ENCODE results near the gene OR52N4. TPM values are rescaled to one million over a fixed set of nuclear protein-coding genes. Genes with fewer than 3 reads are reported as not detected.

The OR52N4 gene
- total RNA-seq, 2 experiments from 2014 or later: 0.74 to 0.99 TPM

GRCh38 chr11:5738431-5738830, 15.6 kb upstream of the OR52N4 start:
- intact Hi-C loops (cut with micrococcal nuclease): no loop called here
- Mint-ChIP-seq H3K9me3 (peaks cover 13% of the 10 kb centered on the region), H3K27ac (no peak overlapping the region), H3K27me3 (ENCODE audit: low read depth) (no peaks in the 10 kb centered on the region), H3K4me3 (no peak overlapping the region), H3K4me1 (ENCODE audit: low read depth) (no peaks in the 10 kb centered on the region), H3K36me3 (ENCODE audit: low read depth) (peaks cover 20% of the 10 kb centered on the region)
- no peak for DNase-seq
- CTCF ChIA-PET: no interaction called here

- CTCF ChIA-PET: no interaction called here
- H3K27me3 Mint-ChIP-seq (ENCODE audit: low read depth): no peaks in the 10 kb centered on the region
Observed at GRCh38 chr11:5746614-5747013, 7.4 kb upstream of the OR52N4 start.

GRCh38 chr11:5749836-5750235, 4.2 kb upstream of the OR52N4 start:
- Mint-ChIP-seq H3K4me1 (ENCODE audit: low read depth) (no peaks in the 10 kb centered on the region), H3K9me3 (peaks cover 7% of the 10 kb centered on the region), H3K27ac (no peak overlapping the region), H3K4me3 (no peak overlapping the region), H3K27me3 (ENCODE audit: low read depth) (no peaks in the 10 kb centered on the region), H3K36me3 (ENCODE audit: low read depth) (no peaks in the 10 kb centered on the region)
- intact Hi-C loops (cut with micrococcal nuclease): no loop called here
- no peak for DNase-seq
- CTCF ChIA-PET: no interaction called here

More at GRCh38 chr11:5746614-5747013, 7.4 kb upstream of the OR52N4 start:
- Mint-ChIP-seq H3K4me1 (ENCODE audit: low read depth) (no peaks in the 10 kb centered on the region), H3K36me3 (ENCODE audit: low read depth) (peaks cover 5% of the 10 kb centered on the region), H3K9me3 (peaks cover 22% of the 10 kb centered on the region), H3K27ac (no peak overlapping the region), H3K4me3 (no peak overlapping the region)
- DNase-seq: no peak
- intact Hi-C loops (cut with micrococcal nuclease): no loop called here

GRCh38 chr11:5767056-5767455, 13.0 kb downstream of the OR52N4 start:
- CTCF ChIA-PET: no interaction called here
- Mint-ChIP-seq H3K27ac (no peak overlapping the region), H3K36me3 (ENCODE audit: low read depth) (no peaks in the 10 kb centered on the region)

GRCh38 chr11:5783255-5783654, 29.2 kb downstream of the OR52N4 start, which contains the start of gene OR52N5:
TSS of gene OR52N5 (minus strand) at chr11:5783355. CDS start at chr11:5778634, 4,721 bp downstream.
- H3K4me3 Mint-ChIP-seq: no peak within 1 kb of the TSS
- CTCF ChIA-PET: no interaction called here
- H3K4me1 Mint-ChIP-seq (ENCODE audit: low read depth): peaks cover 6% of the 10 kb centered on the region
- peaks cover 2% of the 10 kb centered on the region for H3K27me3 Mint-ChIP-seq (ENCODE audit: low read depth)
- intact Hi-C loops (cut with micrococcal nuclease): no loop called here
- no peak within 1 kb of the TSS for H3K27ac Mint-ChIP-seq
- H3K36me3 Mint-ChIP-seq (ENCODE audit: low read depth): no peaks in the 10 kb centered on the region
- no peaks in the 10 kb centered on the region for H3K9me3 Mint-ChIP-seq
- no peak for DNase-seq

More at GRCh38 chr11:5767056-5767455, 13.0 kb downstream of the OR52N4 start:
- Mint-ChIP-seq H3K4me3 (no peak overlapping the region), H3K9me3 (no peaks in the 10 kb centered on the region), H3K4me1 (ENCODE audit: low read depth) (no peaks in the 10 kb centered on the region), H3K27me3 (ENCODE audit: low read depth) (peaks cover 2% of the 10 kb centered on the region)
- intact Hi-C loops (cut with micrococcal nuclease): no loop called here
- no peak for DNase-seq

- Mint-ChIP-seq H3K9me3 (no peaks in the 10 kb centered on the region), H3K4me1 (ENCODE audit: low read depth) (no peaks in the 10 kb centered on the region), H3K36me3 (ENCODE audit: low read depth) (no peaks in the 10 kb centered on the region), H3K4me3 (no peak within 1 kb of the TSS), H3K27ac (no peak within 1 kb of the TSS), H3K27me3 (ENCODE audit: low read depth) (peaks cover 4% of the 10 kb centered on the region)
- no peak for DNase-seq
- CTCF ChIA-PET: no interaction called here
- intact Hi-C loops (cut with micrococcal nuclease): no loop called here
Observed at GRCh38 chr11:5791165-5791564, 37.1 kb downstream of the OR52N4 start, which contains the start of gene OR52N1. TSS of gene OR52N1 (minus strand) at chr11:5791265. CDS start at chr11:5788816, 2,449 bp downstream.

- no peak overlapping the region for H3K4me3 Mint-ChIP-seq
- CTCF ChIA-PET: no interaction called here
- intact Hi-C loops (cut with micrococcal nuclease): no loop called here
- no peaks in the 10 kb centered on the region for H3K9me3 Mint-ChIP-seq
- DNase-seq: no peak
- no peaks in the 10 kb centered on the region for H3K4me1 Mint-ChIP-seq (ENCODE audit: low read depth)
- H3K36me3 Mint-ChIP-seq (ENCODE audit: low read depth): no peaks in the 10 kb centered on the region
- H3K27me3 Mint-ChIP-seq (ENCODE audit: low read depth): peaks cover 10% of the 10 kb centered on the region
- H3K27ac Mint-ChIP-seq: no peak overlapping the region
Observed at GRCh38 chr11:5796541-5796940, 42.5 kb downstream of the OR52N4 start.

GRCh38 chr11:5803982-5804381, 49.9 kb downstream of the OR52N4 start:
- Mint-ChIP-seq H3K36me3 (ENCODE audit: low read depth) (peaks cover 6% of the 10 kb centered on the region), H3K4me3 (no peak overlapping the region), H3K27ac (no peak overlapping the region), H3K4me1 (ENCODE audit: low read depth) (no peaks in the 10 kb centered on the region), H3K27me3 (ENCODE audit: low read depth) (peaks cover 14% of the 10 kb centered on the region), H3K9me3 (peaks cover 16% of the 10 kb centered on the region)
- no peak for DNase-seq
- intact Hi-C loops (cut with micrococcal nuclease): loop anchor here (10.0 kb wide), 1 partner anchor 1199 kb away; the partner anchor contains the start of gene TRIM68
- CTCF ChIA-PET: no interaction called here

Other genes starting within 250 kb of the OR52N4 start
- gene UBQLN3, start 244.3 kb upstream of the OR52N4 start, total RNA-seq: not detected
- gene UBQLNL, start 237.5 kb upstream of the OR52N4 start, total RNA-seq: under 1 TPM; 0.15 to 0.26 TPM
- not detected for gene OR52H1, start 205.7 kb upstream of the OR52N4 start, total RNA-seq
- gene OR52B6, start 173.4 kb upstream of the OR52N4 start, total RNA-seq: not detected
- gene TRIM6, start 157.6 kb upstream of the OR52N4 start, total RNA-seq: 1 to 10 TPM; 2.1 to 2.6 TPM
- gene TRIM34, start 129.2 kb upstream of the OR52N4 start, total RNA-seq: 10 to 100 TPM; 12.8 to 12.9 TPM
- 10 to 100 TPM; 37.2 to 38.0 TPM for gene TRIM5, start 69.2 kb upstream of the OR52N4 start, total RNA-seq
- 100 to 1,000 TPM; 280 to 292 TPM for gene TRIM22, start 64.5 kb upstream of the OR52N4 start, total RNA-seq
- under 1 TPM in 1 of 2 experiments, not detected in 1; 0.20 TPM for gene OR56B1, start 17.8 kb upstream of the OR52N4 start, total RNA-seq
- gene OR52N5, start 29.1 kb downstream of the OR52N4 start, total RNA-seq: not detected
- under 1 TPM; 0.07 to 0.15 TPM for gene OR52N1, start 37.0 kb downstream of the OR52N4 start, total RNA-seq
- gene OR52N2, start 54.7 kb downstream of the OR52N4 start, total RNA-seq: not detected
- gene OR52E6, start 87.7 kb downstream of the OR52N4 start, total RNA-seq: not detected
- gene OR52E8, start 103.4 kb downstream of the OR52N4 start, total RNA-seq: not detected
- not detected for gene OR52E4, start 126.4 kb downstream of the OR52N4 start, total RNA-seq
- gene OR52E5, start 139.0 kb downstream of the OR52N4 start, total RNA-seq: not detected
- not detected for gene OR56A3, start 188.0 kb downstream of the OR52N4 start, total RNA-seq
- not detected for gene OR56A5, start 214.3 kb downstream of the OR52N4 start, total RNA-seq
- not detected for gene OR52L1, start 232.7 kb downstream of the OR52N4 start, total RNA-seq